Measurements from ENCODE around the gene ARHGAP28.

DNA sequence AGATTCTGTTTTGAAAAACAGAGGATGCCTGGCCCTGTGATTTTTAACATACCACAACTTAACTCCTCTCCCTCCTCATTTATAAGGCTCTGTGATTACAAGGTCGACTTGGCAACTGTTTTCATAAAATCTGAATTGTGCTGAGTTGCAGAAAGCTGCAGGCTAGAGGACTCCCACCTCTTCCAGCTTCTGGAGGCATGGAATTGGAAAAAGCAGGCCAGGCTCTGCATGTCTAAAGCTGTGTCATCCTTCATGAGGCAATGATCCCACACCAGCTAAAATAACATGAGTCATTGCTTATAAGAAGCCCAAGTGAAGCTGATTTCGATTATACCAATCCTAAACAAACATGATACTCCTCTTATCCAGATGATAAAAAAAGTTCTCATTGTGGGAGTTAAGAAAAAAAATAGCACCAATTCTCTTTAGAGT is 11.7 kb downstream of the ARHGAP28 start:
- TF ChIP-seq CTCF (IDR thresholded peaks at IDR 0.05; ENCODE audit: poor library complexity, severe bottlenecking) (no peak), TAF1 (IDR thresholded peaks at IDR 0.05; ENCODE audit: low read depth) (no peak), SMC3 (conservative IDR thresholded peaks at IDR 0.05; ENCODE audit: poor library complexity) (no peak)

All from neural cell (in vitro differentiated cells).